K562 (cell line): ENCODE data around the gene KCNMB4.

Experiments
- ATF1 ChIP-seq, 2 experiments: fragments of 450-650 bp in 1 of 2; IDR thresholded peaks; 2 replicates each; pipeline ENCODE4 v1.6.1; 2016; ENCODE audit warnings: missing compliant biosample characterization in 1 of 2, missing genetic modification characterization in 1 of 2
- CHD2 ChIP-seq: IDR thresholded peaks from 2 replicates; pipeline ENCODE4 v1.6.1; 2011; ENCODE audit warnings: low read depth, low read length
- EP300 ChIP-seq: IDR thresholded peaks from 2 replicates; pipeline ENCODE4 v1.6.1; 2012; ENCODE audit warnings: low read length, improper control_type of control experiment
- EZH2 ChIP-seq: IDR thresholded peaks from 2 replicates; pipeline ENCODE4 v1.6.1; 2012; ENCODE audit warnings: low read depth, mild to moderate bottlenecking, inconsistent platforms, low read length, borderline replicate concordance
- FOSL1 ChIP-seq: fragments of 200-800 bp; sonication (Bioruptor generic); conservative IDR thresholded peaks from 2 replicates; pipeline ENCODE4 v1.6.1; 2016; ENCODE audit warnings: missing genetic modification characterization, missing compliant biosample characterization
- POLR2A ChIP-seq: fragments of 450-650 bp; conservative IDR thresholded peaks from 2 replicates; pipeline ENCODE4 v1.6.1; 2016
- POU5F1 ChIP-seq: fragments of 150-350 bp; IDR thresholded peaks from 2 replicates; pipeline ENCODE4 v1.6.1; 2014; ENCODE audit warnings: borderline replicate concordance, low read length, low read depth, mild to moderate bottlenecking; ENCODE audit not compliant: partially characterized antibody
- RBFOX2 ChIP-seq: fragments of 200-400 bp; formaldehyde crosslinking; IDR thresholded peaks from 2 replicates; pipeline ENCODE4 v1.6.1; 2017; ENCODE audit warnings: low read depth, mild to moderate bottlenecking, low read length, moderate library complexity
- TAF1 ChIP-seq: IDR thresholded peaks from 2 replicates; pipeline ENCODE4 v1.6.1; 2011; ENCODE audit warnings: mild to moderate bottlenecking, low read length, moderate library complexity; ENCODE audit not compliant: insufficient read depth, control insufficient read depth, severe bottlenecking; ENCODE audit errors: extremely low read depth
- TCF7L2 ChIP-seq: fragments of 150-350 bp; IDR thresholded peaks from 2 replicates; pipeline ENCODE4 v1.6.1; 2016; ENCODE audit warnings: low read depth, mild to moderate bottlenecking, low read length, moderate library complexity
- WHSC1 ChIP-seq: IDR thresholded peaks from one replicate; pipeline ENCODE4 v1.6.1; 2012; ENCODE audit warnings: low read length, control low read depth, inconsistent platforms
- TF ChIP-seq, protein P1 (sequence below), 3 experiments: IDR thresholded peaks in 2 of 3; conservative IDR thresholded peaks in 1 of 3; 2 replicates each; pipeline ENCODE4 v1.5.1; 2011 to 2012; ENCODE audit warnings: low read length in 3 of 3, mild to moderate bottlenecking in 3 of 3, control low read depth in 2 of 3, improper control_type of control experiment in 1 of 3, inconsistent platforms in 1 of 3, low read depth in 1 of 3, mixed read lengths in 1 of 3, moderate library complexity in 1 of 3; ENCODE audit not compliant: insufficient read depth in 2 of 3

DNA sequence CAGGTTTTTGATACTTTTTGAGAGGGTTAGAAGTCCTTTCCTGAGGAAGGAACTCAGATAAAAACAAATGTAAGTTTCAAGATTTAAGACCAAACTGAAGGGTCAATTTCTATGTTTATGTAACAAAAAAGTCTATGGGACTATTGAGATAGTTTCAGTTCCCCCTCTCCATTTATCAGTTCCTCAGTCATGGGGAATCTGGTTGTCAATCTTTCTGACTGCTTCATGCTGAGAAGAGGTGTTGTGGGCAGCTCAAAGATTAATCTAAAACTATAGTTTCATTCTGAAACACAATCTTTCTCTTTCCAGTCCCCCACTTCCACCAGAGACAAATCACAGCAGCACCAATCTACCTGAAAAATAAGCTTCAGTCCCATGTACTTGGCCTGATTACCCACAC lies 93.7 kb downstream of the KCNMB4 start:
- TF ChIP-seq EP300 (no peak), RBFOX2 (no peak), ATF1 (CRISPR knock-in tag; IDR thresholded peaks at IDR 0.05) (no peak), ATF1 (tag; IDR thresholded peaks at IDR 0.05) (no peak), CHD2 (no peak), POLR2A (no peak), TAF1 (no peak), WHSC1 (no peak), TCF7L2 (no peak), EZH2 (no peak), POU5F1 (no peak), FOSL1 (no peak)
- TF ChIP-seq, protein P1, sequence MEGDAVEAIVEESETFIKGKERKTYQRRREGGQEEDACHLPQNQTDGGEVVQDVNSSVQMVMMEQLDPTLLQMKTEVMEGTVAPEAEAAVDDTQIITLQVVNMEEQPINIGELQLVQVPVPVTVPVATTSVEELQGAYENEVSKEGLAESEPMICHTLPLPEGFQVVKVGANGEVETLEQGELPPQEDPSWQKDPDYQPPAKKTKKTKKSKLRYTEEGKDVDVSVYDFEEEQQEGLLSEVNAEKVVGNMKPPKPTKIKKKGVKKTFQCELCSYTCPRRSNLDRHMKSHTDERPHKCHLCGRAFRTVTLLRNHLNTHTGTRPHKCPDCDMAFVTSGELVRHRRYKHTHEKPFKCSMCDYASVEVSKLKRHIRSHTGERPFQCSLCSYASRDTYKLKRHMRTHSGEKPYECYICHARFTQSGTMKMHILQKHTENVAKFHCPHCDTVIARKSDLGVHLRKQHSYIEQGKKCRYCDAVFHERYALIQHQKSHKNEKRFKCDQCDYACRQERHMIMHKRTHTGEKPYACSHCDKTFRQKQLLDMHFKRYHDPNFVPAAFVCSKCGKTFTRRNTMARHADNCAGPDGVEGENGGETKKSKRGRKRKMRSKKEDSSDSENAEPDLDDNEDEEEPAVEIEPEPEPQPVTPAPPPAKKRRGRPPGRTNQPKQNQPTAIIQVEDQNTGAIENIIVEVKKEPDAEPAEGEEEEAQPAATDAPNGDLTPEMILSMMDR (IDR thresholded peaks at IDR 0.05 in 2 of 3, conservative IDR thresholded peaks at IDR 0.05 in 1 of 3; ENCODE audit: insufficient read depth in 2 of 3, low read depth in 1 of 3, low read length in 3 of 3) = no peak
